Measurements from ENCODE around the gene WDR18. TPM values are rescaled to one million over a fixed set of nuclear protein-coding genes. Genes with fewer than 3 reads are reported as not detected.

WDR18 gene
- total and polyA plus RNA-seq, 2 experiments from 2014 or later = 155 to 157 TPM

- H3K27ac Mint-ChIP-seq = peak overlapping the region; percentile 86
Observed at GRCh38 chr19:1040476-1041271, 56.5 kb downstream of the WDR18 start.

GRCh38 chr19:1041272-1041834 lies 57.2 kb downstream of the WDR18 start:
- Histone ChIP-seq H3F3A (replicated peaks; ENCODE audit: low read depth) (peaks cover 33% of the 10 kb centered on the region), H3K27ac (ENCODE audit: low read depth) (no peak overlapping the region), H3K4me3 (peak overlapping the region; percentile 91), H3K4me1 (ENCODE audit: insufficient read depth) (peaks cover 10% of the 10 kb centered on the region), H3K9me2 (ENCODE audit: insufficient read depth) (no peaks in the 10 kb centered on the region), H2AFZ (no peak overlapping the region), H3K4me2 (peak overlapping the region; percentile 95), H3K27me3 (ENCODE audit: insufficient read depth) (no peaks in the 10 kb centered on the region), H3K79me2 (replicated peaks; ENCODE audit: insufficient read depth) (no peaks in the 10 kb centered on the region), H4K20me1 (replicated peaks; ENCODE audit: insufficient read depth) (no peaks in the 10 kb centered on the region; the same call in 1 of the 2 replicates), H3K36me3 (ENCODE audit: insufficient read depth) (peaks cover 16% of the 10 kb centered on the region; the same call in 1 of the 2 replicates)
- H3K36me3 Mint-ChIP-seq (ENCODE audit: low read depth) = peaks cover 36% of the 10 kb centered on the region
- peak overlapping the region; percentile 89 for H3K4me3 Mint-ChIP-seq
- no peak for DNase-seq (ENCODE audit: low spot score)
- H3K4me1 Mint-ChIP-seq = peaks cover 15% of the 10 kb centered on the region
- no peak for ATAC-seq
- peaks cover 36% of the 10 kb centered on the region for H3K27me3 Mint-ChIP-seq (ENCODE audit: insufficient read depth, low read depth, poor library complexity)
- no peak overlapping the region for H3K27ac Mint-ChIP-seq
- H3K9me3 Mint-ChIP-seq = peaks cover 4% of the 10 kb centered on the region; the same call in 1 of the 3 replicates
- TF ChIP-seq REST (IDR thresholded peaks at IDR 0.05; ENCODE audit: unreplicated experiment) (no peak), STAT1 (IDR thresholded peaks at IDR 0.05; ENCODE audit: unreplicated experiment) (no peak), ZNF462 (CRISPR knock-in tag; IDR thresholded peaks at IDR 0.05) (no peak), JUNB (IDR thresholded peaks at IDR 0.05; ENCODE audit: unreplicated experiment) (no peak), EZH2phosphoT487 (IDR thresholded peaks at IDR 0.05; ENCODE audit: unreplicated experiment) (no peak), NANOG (IDR thresholded peaks at IDR 0.05; ENCODE audit: borderline replicate concordance) (no peak), CREB1 (CRISPR knock-in tag; IDR thresholded peaks at IDR 0.05; ENCODE audit: low read depth) (no peak)

More at GRCh38 chr19:1040476-1041271, 56.5 kb downstream of the WDR18 start:
- peaks cover 4% of the 10 kb centered on the region; the same call in 2 of the 3 replicates for H3K9me3 Mint-ChIP-seq
- peaks cover under 1% of the 10 kb centered on the region; the same call in 1 of the 2 replicates for H4K20me1 ChIP-seq (replicated peaks; ENCODE audit: insufficient read depth)
- H3K27me3 Mint-ChIP-seq (ENCODE audit: insufficient read depth, low read depth, poor library complexity) = peaks cover 41% of the 10 kb centered on the region
- peaks cover 10% of the 10 kb centered on the region for H3K4me1 ChIP-seq (ENCODE audit: insufficient read depth)
- peaks cover 43% of the 10 kb centered on the region for H3K36me3 Mint-ChIP-seq (ENCODE audit: low read depth)
- peak overlapping the region; percentile 90; the same call in 1 of the 2 replicates for H2AFZ ChIP-seq
- H3K4me2 ChIP-seq = peak overlapping the region; percentile 95
- H3F3A ChIP-seq (replicated peaks; ENCODE audit: low read depth) = peaks cover 33% of the 10 kb centered on the region
- peak overlapping the region; percentile 91 for H3K4me3 ChIP-seq
- H3K79me2 ChIP-seq (replicated peaks; ENCODE audit: insufficient read depth) = no peaks in the 10 kb centered on the region
- no peaks in the 10 kb centered on the region for H3K9me2 ChIP-seq (ENCODE audit: insufficient read depth)
- ATAC-seq (peak; percentile 47), DNase-seq (ENCODE audit: low spot score) (peak; percentile 98)
- TF ChIP-seq CREB1 (CRISPR knock-in tag; IDR thresholded peaks at IDR 0.05; ENCODE audit: low read depth) = peak; percentile 78
- no peak for TF ChIP-seq JUNB (IDR thresholded peaks at IDR 0.05; ENCODE audit: unreplicated experiment)
- TF ChIP-seq NANOG (IDR thresholded peaks at IDR 0.05; ENCODE audit: borderline replicate concordance) = no peak
- TF ChIP-seq ZNF331 (CRISPR knock-in tag; IDR thresholded peaks at IDR 0.05; ENCODE audit: low read depth) = no peak
- H3K36me3 ChIP-seq (ENCODE audit: insufficient read depth) = peaks cover 16% of the 10 kb centered on the region; the same call in 1 of the 2 replicates
- H3K4me1 Mint-ChIP-seq = peaks cover 15% of the 10 kb centered on the region
- no peaks in the 10 kb centered on the region for H3K27me3 ChIP-seq (ENCODE audit: insufficient read depth)
- peak overlapping the region; percentile 84; the same call in 1 of the 2 replicates for H3K27ac ChIP-seq (ENCODE audit: low read depth)
- peak overlapping the region; percentile 89 for H3K4me3 Mint-ChIP-seq
